ENCODE measurements around the gene TRIM39. TPM values are rescaled to one million over a fixed set of nuclear protein-coding genes. Genes with fewer than 3 reads are reported as not detected.

The TRIM39 gene
- total and polyA plus RNA-seq, 2 of the 13 experiments (the other 11 are each of a cell fraction or from before 2014, with no cell fraction given): 7.7 to 14.6 TPM

DNA sequence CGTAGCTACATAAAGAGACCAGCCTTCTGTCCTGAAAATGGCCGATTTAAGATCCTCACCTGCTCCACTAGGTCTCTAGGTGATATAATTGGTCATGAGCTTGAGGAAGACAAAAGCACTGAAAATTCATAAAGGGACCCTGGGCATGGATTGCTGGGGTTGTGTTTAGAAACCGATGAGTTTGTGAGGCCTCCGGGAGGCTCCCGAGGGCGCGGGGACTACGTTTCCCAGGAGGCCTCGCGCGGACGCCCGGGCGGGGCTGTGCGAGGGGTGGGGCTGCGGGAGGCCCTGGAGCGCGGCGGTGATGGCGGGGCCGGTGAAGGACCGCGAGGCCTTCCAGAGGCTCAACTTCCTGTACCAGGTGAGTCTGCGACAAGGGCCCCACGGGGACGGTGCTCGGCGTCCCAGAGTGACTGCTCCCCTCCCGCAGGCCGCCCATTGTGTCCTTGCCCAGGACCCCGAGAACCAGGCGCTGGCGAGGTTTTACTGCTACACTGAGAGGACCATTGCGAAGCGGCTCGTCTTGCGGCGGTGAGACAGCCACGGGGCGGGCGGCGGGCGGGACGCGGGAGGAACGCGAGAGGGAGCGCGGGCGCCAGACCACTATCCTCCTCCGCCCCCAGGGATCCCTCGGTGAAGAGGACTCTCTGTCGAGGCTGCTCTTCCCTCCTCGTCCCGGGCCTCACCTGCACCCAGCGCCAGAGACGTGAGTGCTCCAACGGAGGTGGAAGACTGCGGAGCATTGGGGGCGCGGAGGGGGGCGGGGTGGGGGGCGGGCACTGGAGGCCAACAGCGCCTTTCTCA lies 18.3 kb downstream of the TRIM39 start, which contains the start of gene RPP21 (continued):
- peak; percentile 84 for TF ChIP-seq ELF1 (CRISPR knock-in tag; IDR thresholded peaks at IDR 0.05)
- TF ChIP-seq ZNF121 (CRISPR knock-in tag; IDR thresholded peaks at IDR 0.05): peak; percentile 37; the same call in 1 of the 2 replicates
- no peak for TF ChIP-seq ATF7 (IDR thresholded peaks at IDR 0.05)
- TF ChIP-seq ATF7 (CRISPR knock-in tag; IDR thresholded peaks at IDR 0.05): no peak
- TF ChIP-seq, protein P1, sequence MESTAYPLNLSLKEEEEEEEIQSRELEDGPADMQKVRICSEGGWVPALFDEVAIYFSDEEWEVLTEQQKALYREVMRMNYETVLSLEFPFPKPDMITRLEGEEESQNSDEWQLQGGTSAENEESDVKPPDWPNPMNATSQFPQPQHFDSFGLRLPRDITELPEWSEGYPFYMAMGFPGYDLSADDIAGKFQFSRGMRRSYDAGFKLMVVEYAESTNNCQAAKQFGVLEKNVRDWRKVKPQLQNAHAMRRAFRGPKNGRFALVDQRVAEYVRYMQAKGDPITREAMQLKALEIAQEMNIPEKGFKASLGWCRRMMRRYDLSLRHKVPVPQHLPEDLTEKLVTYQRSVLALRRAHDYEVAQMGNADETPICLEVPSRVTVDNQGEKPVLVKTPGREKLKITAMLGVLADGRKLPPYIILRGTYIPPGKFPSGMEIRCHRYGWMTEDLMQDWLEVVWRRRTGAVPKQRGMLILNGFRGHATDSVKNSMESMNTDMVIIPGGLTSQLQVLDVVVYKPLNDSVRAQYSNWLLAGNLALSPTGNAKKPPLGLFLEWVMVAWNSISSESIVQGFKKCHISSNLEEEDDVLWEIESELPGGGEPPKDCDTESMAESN (CRISPR knock-in tag; conservative IDR thresholded peaks at IDR 0.05): peak; percentile 89
- TF ChIP-seq ZMAT3 (CRISPR knock-in tag; conservative IDR thresholded peaks at IDR 0.05): peak; percentile 70; the same call in 1 of the 2 replicates
- TF ChIP-seq ZNF33A (CRISPR knock-in tag; IDR thresholded peaks at IDR 0.05; ENCODE audit: borderline replicate concordance): no peak
- TF ChIP-seq, protein P2, sequence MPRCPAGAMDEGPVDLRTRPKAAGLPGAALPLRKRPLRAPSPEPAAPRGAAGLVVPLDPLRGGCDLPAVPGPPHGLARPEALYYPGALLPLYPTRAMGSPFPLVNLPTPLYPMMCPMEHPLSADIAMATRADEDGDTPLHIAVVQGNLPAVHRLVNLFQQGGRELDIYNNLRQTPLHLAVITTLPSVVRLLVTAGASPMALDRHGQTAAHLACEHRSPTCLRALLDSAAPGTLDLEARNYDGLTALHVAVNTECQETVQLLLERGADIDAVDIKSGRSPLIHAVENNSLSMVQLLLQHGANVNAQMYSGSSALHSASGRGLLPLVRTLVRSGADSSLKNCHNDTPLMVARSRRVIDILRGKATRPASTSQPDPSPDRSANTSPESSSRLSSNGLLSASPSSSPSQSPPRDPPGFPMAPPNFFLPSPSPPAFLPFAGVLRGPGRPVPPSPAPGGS (CRISPR knock-in tag; IDR thresholded peaks at IDR 0.05): peak; percentile 96
- TF ChIP-seq, protein P3, sequence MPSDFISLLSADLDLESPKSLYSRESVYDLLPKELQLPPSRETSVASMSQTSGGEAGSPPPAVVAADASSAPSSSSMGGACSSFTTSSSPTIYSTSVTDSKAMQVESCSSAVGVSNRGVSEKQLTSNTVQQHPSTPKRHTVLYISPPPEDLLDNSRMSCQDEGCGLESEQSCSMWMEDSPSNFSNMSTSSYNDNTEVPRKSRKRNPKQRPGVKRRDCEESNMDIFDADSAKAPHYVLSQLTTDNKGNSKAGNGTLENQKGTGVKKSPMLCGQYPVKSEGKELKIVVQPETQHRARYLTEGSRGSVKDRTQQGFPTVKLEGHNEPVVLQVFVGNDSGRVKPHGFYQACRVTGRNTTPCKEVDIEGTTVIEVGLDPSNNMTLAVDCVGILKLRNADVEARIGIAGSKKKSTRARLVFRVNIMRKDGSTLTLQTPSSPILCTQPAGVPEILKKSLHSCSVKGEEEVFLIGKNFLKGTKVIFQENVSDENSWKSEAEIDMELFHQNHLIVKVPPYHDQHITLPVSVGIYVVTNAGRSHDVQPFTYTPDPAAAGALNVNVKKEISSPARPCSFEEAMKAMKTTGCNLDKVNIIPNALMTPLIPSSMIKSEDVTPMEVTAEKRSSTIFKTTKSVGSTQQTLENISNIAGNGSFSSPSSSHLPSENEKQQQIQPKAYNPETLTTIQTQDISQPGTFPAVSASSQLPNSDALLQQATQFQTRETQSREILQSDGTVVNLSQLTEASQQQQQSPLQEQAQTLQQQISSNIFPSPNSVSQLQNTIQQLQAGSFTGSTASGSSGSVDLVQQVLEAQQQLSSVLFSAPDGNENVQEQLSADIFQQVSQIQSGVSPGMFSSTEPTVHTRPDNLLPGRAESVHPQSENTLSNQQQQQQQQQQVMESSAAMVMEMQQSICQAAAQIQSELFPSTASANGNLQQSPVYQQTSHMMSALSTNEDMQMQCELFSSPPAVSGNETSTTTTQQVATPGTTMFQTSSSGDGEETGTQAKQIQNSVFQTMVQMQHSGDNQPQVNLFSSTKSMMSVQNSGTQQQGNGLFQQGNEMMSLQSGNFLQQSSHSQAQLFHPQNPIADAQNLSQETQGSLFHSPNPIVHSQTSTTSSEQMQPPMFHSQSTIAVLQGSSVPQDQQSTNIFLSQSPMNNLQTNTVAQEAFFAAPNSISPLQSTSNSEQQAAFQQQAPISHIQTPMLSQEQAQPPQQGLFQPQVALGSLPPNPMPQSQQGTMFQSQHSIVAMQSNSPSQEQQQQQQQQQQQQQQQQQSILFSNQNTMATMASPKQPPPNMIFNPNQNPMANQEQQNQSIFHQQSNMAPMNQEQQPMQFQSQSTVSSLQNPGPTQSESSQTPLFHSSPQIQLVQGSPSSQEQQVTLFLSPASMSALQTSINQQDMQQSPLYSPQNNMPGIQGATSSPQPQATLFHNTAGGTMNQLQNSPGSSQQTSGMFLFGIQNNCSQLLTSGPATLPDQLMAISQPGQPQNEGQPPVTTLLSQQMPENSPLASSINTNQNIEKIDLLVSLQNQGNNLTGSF (CRISPR knock-in tag; IDR thresholded peaks at IDR 0.05): peak; percentile 84
- TF ChIP-seq TARDBP (CRISPR knock-in tag; IDR thresholded peaks at IDR 0.05): peak; percentile 83
- TF ChIP-seq KLF13 (CRISPR knock-in tag; IDR thresholded peaks at IDR 0.05): peak; percentile 89
- peak; percentile 99 for TF ChIP-seq PHF8 (CRISPR knock-in tag; IDR thresholded peaks at IDR 0.05)
- 0 out of 4 replicates have a peak, but pooled peaks of 1 of the 2 experiments have one; percentile 30 for TF ChIP-seq NR2F1 (CRISPR knock-in tag; IDR thresholded peaks at IDR 0.05)
- TF ChIP-seq, protein P4, sequence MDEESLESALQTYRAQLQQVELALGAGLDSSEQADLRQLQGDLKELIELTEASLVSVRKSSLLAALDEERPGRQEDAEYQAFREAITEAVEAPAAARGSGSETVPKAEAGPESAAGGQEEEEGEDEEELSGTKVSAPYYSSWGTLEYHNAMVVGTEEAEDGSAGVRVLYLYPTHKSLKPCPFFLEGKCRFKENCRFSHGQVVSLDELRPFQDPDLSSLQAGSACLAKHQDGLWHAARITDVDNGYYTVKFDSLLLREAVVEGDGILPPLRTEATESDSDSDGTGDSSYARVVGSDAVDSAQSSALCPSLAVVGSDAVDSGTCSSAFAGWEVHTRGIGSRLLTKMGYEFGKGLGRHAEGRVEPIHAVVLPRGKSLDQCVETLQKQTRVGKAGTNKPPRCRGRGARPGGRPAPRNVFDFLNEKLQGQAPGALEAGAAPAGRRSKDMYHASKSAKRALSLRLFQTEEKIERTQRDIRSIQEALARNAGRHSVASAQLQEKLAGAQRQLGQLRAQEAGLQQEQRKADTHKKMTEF (CRISPR knock-in tag; IDR thresholded peaks at IDR 0.05): peak; percentile 99
- TF ChIP-seq, protein P5, sequence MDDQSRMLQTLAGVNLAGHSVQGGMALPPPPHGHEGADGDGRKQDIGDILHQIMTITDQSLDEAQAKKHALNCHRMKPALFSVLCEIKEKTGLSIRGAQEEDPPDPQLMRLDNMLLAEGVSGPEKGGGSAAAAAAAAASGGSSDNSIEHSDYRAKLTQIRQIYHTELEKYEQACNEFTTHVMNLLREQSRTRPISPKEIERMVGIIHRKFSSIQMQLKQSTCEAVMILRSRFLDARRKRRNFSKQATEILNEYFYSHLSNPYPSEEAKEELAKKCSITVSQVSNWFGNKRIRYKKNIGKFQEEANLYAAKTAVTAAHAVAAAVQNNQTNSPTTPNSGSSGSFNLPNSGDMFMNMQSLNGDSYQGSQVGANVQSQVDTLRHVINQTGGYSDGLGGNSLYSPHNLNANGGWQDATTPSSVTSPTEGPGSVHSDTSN (CRISPR knock-in tag; IDR thresholded peaks at IDR 0.05; ENCODE audit: borderline replicate concordance): no peak
- TF ChIP-seq ELF4 (CRISPR knock-in tag; IDR thresholded peaks at IDR 0.05; ENCODE audit: borderline replicate concordance): no peak
